ENCODE data around the gene GALR2. TPM values are rescaled to one million over a fixed set of nuclear protein-coding genes. Genes with fewer than 3 reads are reported as not detected.
"Not testable (repeated sequence)": the region's sequence is repeated elsewhere in the genome, so short reads cannot be mapped to it uniquely, and the experiment has no call there.

Gene GALR2
- total RNA-seq, 1 experiment from 2014 or later: 0.61 TPM

- no peak overlapping the region for H3K27ac Mint-ChIP-seq (ENCODE audit: unreplicated experiment)
- TF ChIP-seq CTCF (IDR thresholded peaks at IDR 0.05; ENCODE audit: unreplicated experiment): no peak
- peaks cover 32% of the 10 kb centered on the region for H3K36me3 Mint-ChIP-seq (ENCODE audit: insufficient read depth, unreplicated experiment)
- no TSS peak for BruUV-seq (replicated peaks)
- H3K27me3 Mint-ChIP-seq (ENCODE audit: unreplicated experiment): no peaks in the 10 kb centered on the region
- no peak for DNase-seq
- no peaks in the 10 kb centered on the region for H3K4me1 Mint-ChIP-seq (ENCODE audit: low read depth, unreplicated experiment)
- intact Hi-C loops (cut with micrococcal nuclease; ENCODE audit: unreplicated experiment): no loop called here
- no peak overlapping the region for H3K4me3 Mint-ChIP-seq (ENCODE audit: low read depth, unreplicated experiment)
- CTCF ChIA-PET: interaction anchor here (0.6 kb wide), 1 partner anchor 801 kb away, joined by 3 read pairs; no protein-coding TSS in a partner anchor
- no peaks in the 10 kb centered on the region for H3K9me3 Mint-ChIP-seq (ENCODE audit: low read depth, unreplicated experiment)
These were observed 37.9 kb upstream of the GALR2 start for GRCh38 chr17:76036497-76037261.

- H3K9me3 Mint-ChIP-seq (ENCODE audit: low read depth, unreplicated experiment): no peaks in the 10 kb centered on the region
- intact Hi-C loops (cut with micrococcal nuclease; ENCODE audit: unreplicated experiment): no loop called here
- peaks cover 40% of the 10 kb centered on the region for H3K36me3 Mint-ChIP-seq (ENCODE audit: insufficient read depth, unreplicated experiment)
- no peak overlapping the region for H3K4me3 Mint-ChIP-seq (ENCODE audit: low read depth, unreplicated experiment)
- BruUV-seq (replicated peaks): no TSS peak
- H3K27me3 Mint-ChIP-seq (ENCODE audit: unreplicated experiment): no peaks in the 10 kb centered on the region
- peak overlapping the region; percentile 8 for H3K27ac Mint-ChIP-seq (ENCODE audit: unreplicated experiment)
- CTCF ChIA-PET: no interaction called here
- no peak for TF ChIP-seq CTCF (IDR thresholded peaks at IDR 0.05; ENCODE audit: unreplicated experiment)
- no peak for DNase-seq
- H3K4me1 Mint-ChIP-seq (ENCODE audit: low read depth, unreplicated experiment): no peaks in the 10 kb centered on the region
These were observed 36.5 kb upstream of the GALR2 start for GRCh38 chr17:76038050-76038449.

GRCh38 chr17:76039121-76039520, 35.5 kb upstream of the GALR2 start:
- no peak overlapping the region for H3K27ac Mint-ChIP-seq (ENCODE audit: unreplicated experiment)
- TF ChIP-seq CTCF (IDR thresholded peaks at IDR 0.05; ENCODE audit: unreplicated experiment): no peak
- TSS peak; percentile 73 for BruUV-seq (replicated peaks)
- H3K36me3 Mint-ChIP-seq (ENCODE audit: insufficient read depth, unreplicated experiment): peaks cover 50% of the 10 kb centered on the region
- H3K4me1 Mint-ChIP-seq (ENCODE audit: low read depth, unreplicated experiment): no peaks in the 10 kb centered on the region
- intact Hi-C loops (cut with micrococcal nuclease; ENCODE audit: unreplicated experiment): no loop called here
- H3K27me3 Mint-ChIP-seq (ENCODE audit: unreplicated experiment): no peaks in the 10 kb centered on the region
- no peak for DNase-seq
- CTCF ChIA-PET: no interaction called here
- H3K9me3 Mint-ChIP-seq (ENCODE audit: low read depth, unreplicated experiment): no peaks in the 10 kb centered on the region
- no peak overlapping the region for H3K4me3 Mint-ChIP-seq (ENCODE audit: low read depth, unreplicated experiment)

GRCh38 chr17:76040376-76040775, 34.2 kb upstream of the GALR2 start:
- H3K36me3 Mint-ChIP-seq (ENCODE audit: insufficient read depth, unreplicated experiment): peaks cover 61% of the 10 kb centered on the region
- H3K4me3 Mint-ChIP-seq (ENCODE audit: low read depth, unreplicated experiment): no peak overlapping the region
- no TSS peak for BruUV-seq (replicated peaks)
- TF ChIP-seq CTCF (IDR thresholded peaks at IDR 0.05; ENCODE audit: unreplicated experiment): no peak
- H3K4me1 Mint-ChIP-seq (ENCODE audit: low read depth, unreplicated experiment): no peaks in the 10 kb centered on the region
- no peaks in the 10 kb centered on the region for H3K27me3 Mint-ChIP-seq (ENCODE audit: unreplicated experiment)
- H3K27ac Mint-ChIP-seq (ENCODE audit: unreplicated experiment): no peak overlapping the region
- CTCF ChIA-PET: no interaction called here
- DNase-seq: no peak
- no peaks in the 10 kb centered on the region for H3K9me3 Mint-ChIP-seq (ENCODE audit: low read depth, unreplicated experiment)
- intact Hi-C loops (cut with micrococcal nuclease; ENCODE audit: unreplicated experiment): no loop called here

GRCh38 chr17:76042868-76043267, 31.7 kb upstream of the GALR2 start:
- intact Hi-C loops (cut with micrococcal nuclease; ENCODE audit: unreplicated experiment); DNase-seq; CTCF ChIA-PET; H3K4me3 Mint-ChIP-seq (ENCODE audit: low read depth, unreplicated experiment); H3K4me1 Mint-ChIP-seq (ENCODE audit: low read depth, unreplicated experiment); H3K9me3 Mint-ChIP-seq (ENCODE audit: low read depth, unreplicated experiment); H3K27ac Mint-ChIP-seq (ENCODE audit: unreplicated experiment); BruUV-seq (replicated peaks); H3K27me3 Mint-ChIP-seq (ENCODE audit: unreplicated experiment): not testable (repeated sequence)
- peaks cover 78% of the 10 kb centered on the region for H3K36me3 Mint-ChIP-seq (ENCODE audit: insufficient read depth, unreplicated experiment)

- H3K4me1 Mint-ChIP-seq (ENCODE audit: low read depth, unreplicated experiment): peaks cover 15% of the 10 kb centered on the region
- BruUV-seq (replicated peaks); intact Hi-C loops (cut with micrococcal nuclease; ENCODE audit: unreplicated experiment); H3K27me3 Mint-ChIP-seq (ENCODE audit: unreplicated experiment); H3K9me3 Mint-ChIP-seq (ENCODE audit: low read depth, unreplicated experiment); H3K27ac Mint-ChIP-seq (ENCODE audit: unreplicated experiment); DNase-seq; H3K4me3 Mint-ChIP-seq (ENCODE audit: low read depth, unreplicated experiment); CTCF ChIA-PET: not testable (repeated sequence)
- peaks cover 79% of the 10 kb centered on the region for H3K36me3 Mint-ChIP-seq (ENCODE audit: insufficient read depth, unreplicated experiment)
These were observed 30.0 kb upstream of the GALR2 start for GRCh38 chr17:76044475-76045007.
